ENCODE data around the gene RABGGTB. TPM values are rescaled to one million over a fixed set of nuclear protein-coding genes. Genes with fewer than 3 reads are reported as not detected.
A peak's percentile ranks its signal among the peaks of the same experiment; 100 is the strongest.

Gene RABGGTB
- total and polyA plus RNA-seq, 9 of the 15 experiments (the other 6 are each of a cell fraction or from before 2014, with no cell fraction given) = 148 to 354 (median 206) TPM

- TF ChIP-seq FOXO4 (CRISPR knock-in tag; IDR thresholded peaks at IDR 0.05) = peak; percentile 39; the same call in 1 of the 2 replicates
- TF ChIP-seq HEY1 (CRISPR knock-in tag; IDR thresholded peaks at IDR 0.05; ENCODE audit: borderline replicate concordance) = peak; percentile 61; the same call in 1 of the 2 replicates
- peak; percentile 57 for TF ChIP-seq ZNF354B (CRISPR knock-in tag; IDR thresholded peaks at IDR 0.05)
- TF ChIP-seq ARHGAP35 (IDR thresholded peaks at IDR 0.05; ENCODE audit: partially characterized antibody) = peak; percentile 65
- TF ChIP-seq PHB2 (IDR thresholded peaks at IDR 0.05; ENCODE audit: low read depth) = no peak
- no peak for TF ChIP-seq TBP (optimal IDR thresholded peaks at IDR 0.05; ENCODE audit: low read depth, low read length)
- TF ChIP-seq FOXJ3 (CRISPR knock-in tag; IDR thresholded peaks at IDR 0.05) = no peak
- TF ChIP-seq VEZF1 (CRISPR knock-in tag; IDR thresholded peaks at IDR 0.05) = no peak
- TF ChIP-seq STAT5A (IDR thresholded peaks at IDR 0.05; ENCODE audit: borderline replicate concordance, low read length) = peak; percentile 18
- peak; percentile 91 for TF ChIP-seq ZNF830 (CRISPR knock-in tag; IDR thresholded peaks at IDR 0.05)
- TF ChIP-seq CBX3 (IDR thresholded peaks at IDR 0.05; ENCODE audit: borderline replicate concordance in 1 of 2, low read length in 2 of 2) = peak in 1 of 2 experiments; percentile 38; a peak in 1 of 3 replicates
- TF ChIP-seq ELF1 (tag; IDR thresholded peaks at IDR 0.05) = no peak
- TF ChIP-seq CREM (IDR thresholded peaks at IDR 0.05; ENCODE audit: low read depth) = peak; percentile 29
- TF ChIP-seq THAP7 (CRISPR knock-in tag; IDR thresholded peaks at IDR 0.05) = 0 out of 2 replicates have a peak, but pooled peaks have one; percentile 44
- no peak for TF ChIP-seq CBFA2T2 (conservative IDR thresholded peaks at IDR 0.05)
- TF ChIP-seq ATF3 (IDR thresholded peaks at IDR 0.05) = no peak
- TF ChIP-seq ATF3 (CRISPR knock-in tag; conservative IDR thresholded peaks at IDR 0.05) = peak; percentile 15; the same call in 1 of the 2 replicates
- TF ChIP-seq NKRF (IDR thresholded peaks at IDR 0.05; ENCODE audit: borderline replicate concordance) = peak; percentile 45; the same call in 1 of the 2 replicates
- no peak for TF ChIP-seq ZBTB33 (CRISPR knock-in tag; IDR thresholded peaks at IDR 0.05)
Measured at GRCh38 chr1:75796376-75797272, 10.6 kb downstream of the RABGGTB start, which contains the start of gene MSH4 (continued).

Measured in K562 (cell line).